ENCODE data around the gene AFDN. TPM values are rescaled to one million over a fixed set of nuclear protein-coding genes. Genes with fewer than 3 reads are reported as not detected.

Gene AFDN
- total RNA-seq, 1 donor from 2014 or later, result 357 TPM

DNA sequence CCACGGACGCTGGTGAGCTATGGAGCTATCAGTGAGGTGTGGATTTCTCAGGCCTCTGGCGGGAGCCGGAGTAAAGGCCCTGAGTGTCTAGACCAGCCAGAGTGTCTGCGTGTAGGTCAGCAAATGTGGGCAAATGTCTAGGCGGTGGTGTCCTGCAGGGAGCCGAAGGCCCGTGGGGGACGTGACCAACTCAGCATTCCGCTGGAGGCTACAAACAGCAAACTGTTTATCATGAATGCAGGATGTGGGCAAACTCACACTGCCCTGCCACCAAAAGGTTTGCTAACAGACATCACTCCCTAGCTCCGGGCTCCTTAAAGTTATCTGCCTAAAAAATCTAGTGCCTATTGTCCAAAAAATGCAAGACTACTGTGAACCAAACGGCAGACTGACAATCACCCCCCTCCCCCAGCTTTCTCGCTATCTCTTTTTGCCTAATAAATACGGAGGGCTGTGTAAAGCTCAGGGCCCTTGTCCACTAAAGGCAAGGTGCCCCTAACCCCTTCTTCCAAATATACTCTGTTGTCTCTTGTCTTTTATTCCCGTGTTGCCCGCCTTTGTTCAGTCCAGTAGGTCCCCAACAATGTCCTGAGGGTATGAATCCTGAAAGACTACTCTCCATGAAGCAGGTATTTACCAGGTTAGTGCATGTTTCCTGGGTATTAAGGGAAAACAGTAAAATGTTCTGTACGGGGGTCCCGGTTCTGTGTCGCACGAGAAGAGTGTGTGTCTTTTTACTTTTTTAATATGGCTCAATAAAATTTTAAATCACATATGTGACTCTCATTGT is 29.0 kb upstream of the AFDN start:
- H3K27me3 ChIP-seq, result no peaks in the 10 kb centered on the region
- no peaks in the 10 kb centered on the region for H3K9me3 ChIP-seq (ENCODE audit: low read depth)
- no peaks in the 10 kb centered on the region for H3K79me2 ChIP-seq (ENCODE audit: low read depth)
- H2AFZ ChIP-seq (replicated peaks), result no peak overlapping the region
- H3K4me3 ChIP-seq, result no peak overlapping the region
- Mint-ChIP-seq H3K4me1 (peaks cover 21% of the 10 kb centered on the region), H3K4me3 (no peak overlapping the region), H3K9me3 (no peaks in the 10 kb centered on the region), H3K27me3 (ENCODE audit: insufficient read depth, low read depth) (peaks cover 3% of the 10 kb centered on the region), H3K36me3 (no peaks in the 10 kb centered on the region), H3K27ac (peak overlapping the region; percentile 10)
- no peak overlapping the region for H3K4me2 ChIP-seq
- no peaks in the 10 kb centered on the region for H3K36me3 ChIP-seq
- no peaks in the 10 kb centered on the region for H4K20me1 ChIP-seq (ENCODE audit: low read depth)
- H3F3A ChIP-seq (ENCODE audit: low read depth), result no peaks in the 10 kb centered on the region
- TF ChIP-seq, protein P1, sequence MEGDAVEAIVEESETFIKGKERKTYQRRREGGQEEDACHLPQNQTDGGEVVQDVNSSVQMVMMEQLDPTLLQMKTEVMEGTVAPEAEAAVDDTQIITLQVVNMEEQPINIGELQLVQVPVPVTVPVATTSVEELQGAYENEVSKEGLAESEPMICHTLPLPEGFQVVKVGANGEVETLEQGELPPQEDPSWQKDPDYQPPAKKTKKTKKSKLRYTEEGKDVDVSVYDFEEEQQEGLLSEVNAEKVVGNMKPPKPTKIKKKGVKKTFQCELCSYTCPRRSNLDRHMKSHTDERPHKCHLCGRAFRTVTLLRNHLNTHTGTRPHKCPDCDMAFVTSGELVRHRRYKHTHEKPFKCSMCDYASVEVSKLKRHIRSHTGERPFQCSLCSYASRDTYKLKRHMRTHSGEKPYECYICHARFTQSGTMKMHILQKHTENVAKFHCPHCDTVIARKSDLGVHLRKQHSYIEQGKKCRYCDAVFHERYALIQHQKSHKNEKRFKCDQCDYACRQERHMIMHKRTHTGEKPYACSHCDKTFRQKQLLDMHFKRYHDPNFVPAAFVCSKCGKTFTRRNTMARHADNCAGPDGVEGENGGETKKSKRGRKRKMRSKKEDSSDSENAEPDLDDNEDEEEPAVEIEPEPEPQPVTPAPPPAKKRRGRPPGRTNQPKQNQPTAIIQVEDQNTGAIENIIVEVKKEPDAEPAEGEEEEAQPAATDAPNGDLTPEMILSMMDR (IDR thresholded peaks at IDR 0.05), result no peak
- TF ChIP-seq EZH2phosphoT487 (IDR thresholded peaks at IDR 0.05) (no peak), EZH2 (IDR thresholded peaks at IDR 0.05) (no peak)
- H3K27ac ChIP-seq, result no peak overlapping the region
- no peak overlapping the region for H3K9ac ChIP-seq
- no peak for DNase-seq (ENCODE audit: low spot score)
- no peaks in the 10 kb centered on the region for H3K4me1 ChIP-seq

DNA sequence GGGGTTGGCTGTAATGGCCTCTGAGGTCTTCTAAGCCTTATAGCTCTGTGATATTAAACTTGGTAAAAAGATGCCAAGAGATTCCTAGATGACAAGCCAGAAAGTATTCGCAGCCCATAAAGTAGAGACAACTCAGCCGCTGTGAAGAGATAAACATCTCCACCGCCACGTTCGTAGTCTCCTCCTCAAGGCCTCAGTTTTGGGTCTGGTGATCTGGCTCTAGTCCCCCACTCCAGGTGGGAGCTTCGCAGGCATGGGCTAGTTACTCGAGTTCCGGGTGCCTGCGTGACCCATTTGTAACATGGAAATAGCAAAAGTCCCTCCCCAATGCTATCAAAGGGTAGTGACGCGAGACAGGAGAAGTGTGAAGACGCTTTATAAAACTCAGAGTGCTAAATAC is 28.3 kb upstream of the AFDN start:
- no peaks in the 10 kb centered on the region for H3K27me3 ChIP-seq
- no peak overlapping the region for H3K9ac ChIP-seq
- Mint-ChIP-seq H3K4me3 (no peak overlapping the region), H3K9me3 (no peaks in the 10 kb centered on the region), H3K4me1 (peaks cover 21% of the 10 kb centered on the region), H3K27ac (no peak overlapping the region), H3K27me3 (ENCODE audit: insufficient read depth, low read depth) (peaks cover 3% of the 10 kb centered on the region), H3K36me3 (no peaks in the 10 kb centered on the region)
- no peak overlapping the region for H3K4me3 ChIP-seq
- no peak overlapping the region for H3K4me2 ChIP-seq
- no peaks in the 10 kb centered on the region for H3F3A ChIP-seq (ENCODE audit: low read depth)
- no peaks in the 10 kb centered on the region for H3K79me2 ChIP-seq (ENCODE audit: low read depth)
- DNase-seq (ENCODE audit: low spot score), result no peak
- H3K9me3 ChIP-seq (ENCODE audit: low read depth), result no peaks in the 10 kb centered on the region
- TF ChIP-seq EZH2 (IDR thresholded peaks at IDR 0.05) (no peak), EZH2phosphoT487 (IDR thresholded peaks at IDR 0.05) (no peak)
- TF ChIP-seq, protein P1 (IDR thresholded peaks at IDR 0.05), result no peak
- no peaks in the 10 kb centered on the region for H4K20me1 ChIP-seq (ENCODE audit: low read depth)
- no peak overlapping the region for H2AFZ ChIP-seq (replicated peaks)
- no peaks in the 10 kb centered on the region for H3K4me1 ChIP-seq
- no peak overlapping the region for H3K27ac ChIP-seq
- H3K36me3 ChIP-seq, result no peaks in the 10 kb centered on the region

DNA sequence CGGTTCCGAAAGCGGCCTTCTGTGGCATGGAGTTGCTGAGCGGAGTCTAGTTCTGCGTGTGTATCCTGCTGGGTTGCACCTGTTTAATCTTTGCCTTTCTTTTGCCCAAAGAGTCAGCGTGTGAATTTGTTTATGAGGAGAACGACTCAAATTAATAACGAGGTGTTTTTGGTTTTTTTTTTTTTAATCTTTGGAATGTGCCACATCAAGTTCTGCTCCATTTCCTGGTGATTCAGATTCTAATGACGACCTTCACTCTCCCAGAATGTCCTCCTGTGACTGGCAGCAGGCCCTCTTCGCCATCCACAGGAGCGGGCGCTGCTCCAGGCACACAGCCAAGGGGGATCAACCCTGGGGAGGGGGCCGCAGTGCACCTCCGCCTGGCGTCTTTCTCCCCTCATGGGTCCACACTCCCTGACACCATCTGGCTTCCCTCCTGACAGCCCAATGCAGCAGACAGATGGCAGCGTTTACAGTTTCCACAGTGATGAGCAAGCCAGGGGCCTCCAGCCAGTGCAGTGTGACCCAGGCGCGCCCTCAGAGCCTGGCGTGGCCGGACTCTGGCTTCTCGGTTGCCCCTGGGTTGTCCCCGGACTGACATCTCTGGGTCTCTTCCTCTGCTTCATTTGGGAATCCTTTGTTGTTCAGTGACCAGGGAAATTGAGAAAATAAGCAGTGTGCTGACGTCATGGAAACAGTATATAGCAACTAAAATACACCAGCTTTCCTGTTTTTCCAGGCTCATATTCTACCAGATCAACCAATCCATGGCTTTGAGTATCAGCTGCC is 27.5 kb upstream of the AFDN start:
- Mint-ChIP-seq H3K4me3 (no peak overlapping the region), H3K27ac (peak overlapping the region; percentile 76), H3K27me3 (ENCODE audit: insufficient read depth, low read depth) (peaks cover 3% of the 10 kb centered on the region), H3K4me1 (peaks cover 21% of the 10 kb centered on the region), H3K36me3 (no peaks in the 10 kb centered on the region), H3K9me3 (no peaks in the 10 kb centered on the region)
- Histone ChIP-seq H2AFZ (replicated peaks) (no peak overlapping the region), H3K27ac (no peak overlapping the region), H3K9me3 (ENCODE audit: low read depth) (no peaks in the 10 kb centered on the region), H3K4me2 (no peak overlapping the region), H4K20me1 (ENCODE audit: low read depth) (no peaks in the 10 kb centered on the region), H3K27me3 (no peaks in the 10 kb centered on the region), H3K9ac (no peak overlapping the region), H3K4me3 (no peak overlapping the region), H3K4me1 (no peaks in the 10 kb centered on the region), H3K36me3 (no peaks in the 10 kb centered on the region), H3K79me2 (ENCODE audit: low read depth) (no peaks in the 10 kb centered on the region), H3F3A (ENCODE audit: low read depth) (no peaks in the 10 kb centered on the region)
- TF ChIP-seq EZH2 (IDR thresholded peaks at IDR 0.05) (no peak), EZH2phosphoT487 (IDR thresholded peaks at IDR 0.05) (no peak)
- TF ChIP-seq, protein P1 (IDR thresholded peaks at IDR 0.05), result no peak
- DNase-seq (ENCODE audit: low spot score), result no peak

Data from neural progenitor cell (in vitro differentiated cells).